CD4-positive, alpha-beta T cell (primary cell): ENCODE data around the gene SLC8A3. TPM values are rescaled to one million over a fixed set of nuclear protein-coding genes. Genes with fewer than 3 reads are reported as not detected.

Source experiments
- ATAC-seq: fragments of 200-7000 bp; cut with Tn5 transposase; one replicate; pipeline ENCODE4 v1.10.0; 2022; ENCODE audit warnings: mild to moderate bottlenecking; ENCODE audit not compliant: poor library complexity
- CTCF ChIA-PET: fragments of 350-600 bp; sonication (Branson Sonifier 250); formaldehyde crosslinking; loops from one replicate; lab custom pipeline; 2021; ENCODE audit warnings: antibody characterized with exemption, inconsistent platforms; lab: Charles Lee
- POLR2A ChIA-PET: fragments of 350-600 bp; sonication (Branson Sonifier 250); formaldehyde crosslinking; loops from one replicate; lab custom pipeline; 2021; ENCODE audit warnings: antibody characterized with exemption, inconsistent platforms; lab: Charles Lee
- DNase-seq, 14 experiments: peaks; one replicate each; pipeline ENCODE4 v3.0.0-alpha.2; 2013 to 2020; ENCODE audit warnings: mixed read lengths in 2 of 14
- H3K27ac ChIP-seq, 2 donors: one replicate each; pipeline versions ENCODE4 v1.5.1 to v1.7.0; 2013; ENCODE audit warnings: low read length in 2 of 2, low read depth in 1 of 2, mild to moderate bottlenecking in 1 of 2
- H3K27me3 ChIP-seq, 2 experiments: 1 replicate in 1 of 2; 2 replicates in 1 of 2; pipeline versions ENCODE4 v1.6.1 to v1.7.0; 2013; ENCODE audit warnings: low read length in 2 of 2, control low read depth in 1 of 2, mild to moderate bottlenecking in 1 of 2, moderate library complexity in 1 of 2; ENCODE audit not compliant: insufficient read depth in 2 of 2, control insufficient read depth in 1 of 2
- H3K36me3 ChIP-seq: one replicate; pipeline ENCODE4 v1.6.1; 2013; ENCODE audit warnings: low read length, control low read depth; ENCODE audit not compliant: insufficient read depth
- H3K4me1 ChIP-seq: one replicate; pipeline ENCODE4 v1.6.1; 2013; ENCODE audit warnings: low read length, control low read depth; ENCODE audit not compliant: insufficient read depth
- H3K4me3 ChIP-seq: one replicate; pipeline ENCODE4 v1.5.1; 2013; ENCODE audit warnings: mild to moderate bottlenecking, low read length, moderate library complexity
- H3K9me3 ChIP-seq, 2 experiments: 1 replicate in 1 of 2; 2 replicates in 1 of 2; pipeline versions ENCODE4 v1.6.1 to v1.7.0; 2013; ENCODE audit warnings: low read length in 2 of 2, mild to moderate bottlenecking in 2 of 2, control low read depth in 1 of 2, moderate library complexity in 1 of 2; ENCODE audit not compliant: control insufficient read depth in 1 of 2, insufficient read depth in 1 of 2
- H3K27ac Mint-ChIP-seq: one replicate; pipeline ENCODE4 v1.8.0; 2020; ENCODE audit warnings: mixed read lengths
- H3K27me3 Mint-ChIP-seq: one replicate; pipeline ENCODE4 v1.8.0; 2021; ENCODE audit warnings: mixed read lengths
- H3K36me3 Mint-ChIP-seq: one replicate; pipeline ENCODE4 v1.8.0; 2021; ENCODE audit warnings: low read depth, mixed read lengths
- H3K4me1 Mint-ChIP-seq: one replicate; pipeline ENCODE4 v1.8.0; 2021; ENCODE audit warnings: low read depth, mixed read lengths
- H3K4me3 Mint-ChIP-seq: one replicate; pipeline ENCODE4 v1.8.0; 2020; ENCODE audit warnings: mild to moderate bottlenecking, mixed read lengths
- H3K9me3 Mint-ChIP-seq: one replicate; pipeline ENCODE4 v1.8.0; 2020; ENCODE audit warnings: mixed read lengths
- intact Hi-C, 2 experiments: fragments of 100-400 bp; cut with DNase I in 1 of 2; cut with micrococcal nuclease in 1 of 2; formaldehyde crosslinking; loops; one replicate each; pipeline versions ENCODE4 v1.15.1 to v1.9.0; 2023 to 2025; cut with DNase I, micrococcal nuclease
- total RNA-seq, 174 experiments: library from RNA in 2 of 174; stranded (reverse) in 2 of 174; gene quantifications; one replicate each; pipeline ENCODE4 v1.2.3 and lab custom pipeline; 2021 to 2026
- TF ChIP-seq, protein P1 (sequence below): fragments of 200-600 bp; IDR thresholded peaks from one replicate; pipeline ENCODE4 v1.8.0; 2022; ENCODE audit warnings: antibody characterized with exemption, mild to moderate bottlenecking

SLC8A3 gene
- total RNA-seq, 2 experiments from 2014 or later: not detected

DNA sequence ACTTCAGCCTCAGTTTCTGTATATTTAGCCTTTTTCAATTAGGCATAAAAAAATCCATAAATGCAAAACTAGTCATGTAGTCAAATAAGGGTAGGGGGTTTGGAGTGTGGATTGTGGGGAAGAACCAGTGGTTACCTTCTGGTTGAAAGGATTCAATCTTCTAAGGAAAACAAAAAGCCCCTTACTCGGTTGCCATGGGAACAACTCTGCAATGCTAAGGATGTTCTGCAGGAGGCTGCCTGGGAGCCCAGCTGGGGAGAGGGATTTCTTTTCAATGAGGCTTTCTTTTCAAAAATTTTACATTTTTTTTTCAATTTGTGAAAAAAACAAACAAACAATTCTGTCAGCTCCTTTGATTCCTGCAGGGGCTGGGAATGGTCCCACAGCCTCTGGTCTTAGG lies 67.2 kb downstream of the SLC8A3 start:
- no peaks in the 10 kb centered on the region for H3K9me3 Mint-ChIP-seq
- TF ChIP-seq, protein P1, sequence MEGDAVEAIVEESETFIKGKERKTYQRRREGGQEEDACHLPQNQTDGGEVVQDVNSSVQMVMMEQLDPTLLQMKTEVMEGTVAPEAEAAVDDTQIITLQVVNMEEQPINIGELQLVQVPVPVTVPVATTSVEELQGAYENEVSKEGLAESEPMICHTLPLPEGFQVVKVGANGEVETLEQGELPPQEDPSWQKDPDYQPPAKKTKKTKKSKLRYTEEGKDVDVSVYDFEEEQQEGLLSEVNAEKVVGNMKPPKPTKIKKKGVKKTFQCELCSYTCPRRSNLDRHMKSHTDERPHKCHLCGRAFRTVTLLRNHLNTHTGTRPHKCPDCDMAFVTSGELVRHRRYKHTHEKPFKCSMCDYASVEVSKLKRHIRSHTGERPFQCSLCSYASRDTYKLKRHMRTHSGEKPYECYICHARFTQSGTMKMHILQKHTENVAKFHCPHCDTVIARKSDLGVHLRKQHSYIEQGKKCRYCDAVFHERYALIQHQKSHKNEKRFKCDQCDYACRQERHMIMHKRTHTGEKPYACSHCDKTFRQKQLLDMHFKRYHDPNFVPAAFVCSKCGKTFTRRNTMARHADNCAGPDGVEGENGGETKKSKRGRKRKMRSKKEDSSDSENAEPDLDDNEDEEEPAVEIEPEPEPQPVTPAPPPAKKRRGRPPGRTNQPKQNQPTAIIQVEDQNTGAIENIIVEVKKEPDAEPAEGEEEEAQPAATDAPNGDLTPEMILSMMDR: no peak
- POLR2A ChIA-PET: no interaction called here
- H3K9me3 ChIP-seq: no peaks in the 10 kb centered on the region
- H3K4me1 ChIP-seq: no peaks in the 10 kb centered on the region
- H3K27ac Mint-ChIP-seq: no peak overlapping the region
- H3K4me3 ChIP-seq: no peak overlapping the region
- CTCF ChIA-PET: no interaction called here
- intact Hi-C loops: no loop called here
- ATAC-seq (no peak), DNase-seq (no peak)
- H3K27ac ChIP-seq: no peak overlapping the region
- H3K4me3 Mint-ChIP-seq: no peak overlapping the region
- H3K27me3 Mint-ChIP-seq: peaks cover 31% of the 10 kb centered on the region
- H3K4me1 Mint-ChIP-seq: no peaks in the 10 kb centered on the region
- H3K36me3 Mint-ChIP-seq: no peaks in the 10 kb centered on the region
- no peaks in the 10 kb centered on the region for H3K36me3 ChIP-seq
- H3K27me3 ChIP-seq: no peaks in the 10 kb centered on the region

DNA sequence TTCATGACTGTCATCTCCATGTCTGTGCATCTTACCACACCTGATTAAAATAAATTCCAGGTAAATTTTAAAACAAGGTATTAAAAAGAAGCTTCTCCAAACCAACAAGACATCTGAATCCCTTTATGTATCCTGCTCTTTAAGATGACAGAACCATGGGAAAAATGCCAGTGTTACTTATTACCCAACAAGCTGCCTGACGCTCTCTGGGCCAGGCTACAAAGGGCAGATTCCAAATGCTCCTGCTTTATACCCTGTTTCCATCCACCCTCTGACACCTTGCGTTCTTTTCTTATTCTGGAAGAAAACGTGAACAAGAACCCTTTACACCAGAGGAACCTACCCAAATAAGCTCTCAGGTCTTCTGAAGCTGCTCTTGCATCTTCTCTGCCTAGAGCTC lies 70.7 kb downstream of the SLC8A3 start:
- no peak for DNase-seq
- Mint-ChIP-seq H3K4me3 (no peak overlapping the region), H3K9me3 (no peaks in the 10 kb centered on the region), H3K4me1 (no peaks in the 10 kb centered on the region), H3K36me3 (no peaks in the 10 kb centered on the region), H3K27ac (no peak overlapping the region), H3K27me3 (peaks cover 35% of the 10 kb centered on the region)
- no peaks in the 10 kb centered on the region for H3K9me3 ChIP-seq
- no peak for ATAC-seq
- ChIA-PET CTCF (no interaction called here), POLR2A (no interaction called here)
- H3K4me3 ChIP-seq: no peak overlapping the region
- H3K36me3 ChIP-seq: no peaks in the 10 kb centered on the region
- H3K4me1 ChIP-seq: no peaks in the 10 kb centered on the region
- H3K27ac ChIP-seq: no peak overlapping the region
- no peaks in the 10 kb centered on the region for H3K27me3 ChIP-seq
- TF ChIP-seq, protein P1: no peak
- intact Hi-C loops: no loop called here

DNA sequence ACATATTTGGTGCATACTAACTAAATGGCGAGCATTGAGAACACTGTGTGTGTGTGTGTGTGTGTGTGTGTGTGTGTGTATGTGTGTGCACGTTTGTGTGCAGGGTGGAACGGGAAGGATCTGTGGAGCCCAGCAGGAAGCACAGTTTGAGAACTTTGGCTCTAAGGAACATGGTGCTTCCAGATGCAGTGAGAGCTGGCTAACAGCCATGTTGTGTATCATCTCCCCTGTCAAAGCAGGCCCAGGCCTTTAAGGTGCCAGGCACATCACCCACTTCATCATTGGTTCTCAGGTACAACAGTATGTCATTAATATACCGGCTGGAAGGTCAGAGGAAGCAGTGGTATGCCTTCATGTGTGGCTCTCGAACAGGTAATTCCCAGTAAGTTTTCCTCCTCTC lies 72.5 kb downstream of the SLC8A3 start:
- Mint-ChIP-seq H3K27ac (no peak overlapping the region), H3K36me3 (no peaks in the 10 kb centered on the region), H3K27me3 (peaks cover 38% of the 10 kb centered on the region), H3K4me3 (no peak overlapping the region), H3K4me1 (no peaks in the 10 kb centered on the region), H3K9me3 (no peaks in the 10 kb centered on the region)
- intact Hi-C loops: no loop called here
- ATAC-seq (no peak), DNase-seq (no peak)
- peaks cover 4 to 9% of the 10 kb centered on the region in 2 experiments for H3K27me3 ChIP-seq
- no peak overlapping the region for H3K27ac ChIP-seq
- ChIA-PET POLR2A (no interaction called here), CTCF (no interaction called here)
- no peaks in the 10 kb centered on the region for H3K36me3 ChIP-seq
- TF ChIP-seq, protein P1: no peak
- no peak overlapping the region for H3K4me3 ChIP-seq
- H3K4me1 ChIP-seq: no peaks in the 10 kb centered on the region
- H3K9me3 ChIP-seq: no peaks in the 10 kb centered on the region
